GM12874 (cell line): ENCODE measurements around the gene ENO3.

ENCODE experiments used
- TF ChIP-seq, protein P1 (sequence below): IDR thresholded peaks from 2 replicates; pipeline ENCODE4 v1.5.1; 2011; ENCODE audit warnings: low read depth, mild to moderate bottlenecking, control low read depth, low read length, moderate library complexity; ENCODE audit not compliant: insufficient read depth

Gene ENO3

DNA sequence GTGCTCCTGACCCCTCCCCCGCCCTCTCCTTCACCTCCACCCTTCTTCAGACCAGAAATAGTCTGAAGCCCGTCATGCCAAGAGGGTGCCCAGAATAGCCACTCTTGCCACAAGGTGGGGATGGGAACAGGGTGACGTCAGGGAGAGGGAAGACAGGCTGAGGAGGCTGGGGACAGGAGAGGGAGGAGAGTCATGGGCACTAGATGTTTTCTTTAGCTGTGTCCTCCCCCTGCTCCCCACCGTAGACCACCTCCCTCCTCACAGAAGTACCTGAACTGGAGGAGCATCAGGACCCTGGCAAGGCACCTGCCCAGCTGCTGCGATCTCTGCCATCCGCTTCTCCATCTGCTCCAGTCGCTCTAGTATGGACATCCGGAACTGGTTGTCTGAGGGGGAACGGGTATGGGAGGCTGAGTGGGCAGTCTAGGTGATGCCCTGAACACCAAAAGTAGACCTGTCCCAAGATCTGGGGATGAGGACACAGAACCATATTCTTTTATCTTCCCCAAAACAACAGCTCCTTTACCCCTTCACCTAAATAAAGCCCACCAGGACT is 23.3 kb downstream of the ENO3 start:
- TF ChIP-seq, protein P1, sequence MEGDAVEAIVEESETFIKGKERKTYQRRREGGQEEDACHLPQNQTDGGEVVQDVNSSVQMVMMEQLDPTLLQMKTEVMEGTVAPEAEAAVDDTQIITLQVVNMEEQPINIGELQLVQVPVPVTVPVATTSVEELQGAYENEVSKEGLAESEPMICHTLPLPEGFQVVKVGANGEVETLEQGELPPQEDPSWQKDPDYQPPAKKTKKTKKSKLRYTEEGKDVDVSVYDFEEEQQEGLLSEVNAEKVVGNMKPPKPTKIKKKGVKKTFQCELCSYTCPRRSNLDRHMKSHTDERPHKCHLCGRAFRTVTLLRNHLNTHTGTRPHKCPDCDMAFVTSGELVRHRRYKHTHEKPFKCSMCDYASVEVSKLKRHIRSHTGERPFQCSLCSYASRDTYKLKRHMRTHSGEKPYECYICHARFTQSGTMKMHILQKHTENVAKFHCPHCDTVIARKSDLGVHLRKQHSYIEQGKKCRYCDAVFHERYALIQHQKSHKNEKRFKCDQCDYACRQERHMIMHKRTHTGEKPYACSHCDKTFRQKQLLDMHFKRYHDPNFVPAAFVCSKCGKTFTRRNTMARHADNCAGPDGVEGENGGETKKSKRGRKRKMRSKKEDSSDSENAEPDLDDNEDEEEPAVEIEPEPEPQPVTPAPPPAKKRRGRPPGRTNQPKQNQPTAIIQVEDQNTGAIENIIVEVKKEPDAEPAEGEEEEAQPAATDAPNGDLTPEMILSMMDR = no peak

DNA sequence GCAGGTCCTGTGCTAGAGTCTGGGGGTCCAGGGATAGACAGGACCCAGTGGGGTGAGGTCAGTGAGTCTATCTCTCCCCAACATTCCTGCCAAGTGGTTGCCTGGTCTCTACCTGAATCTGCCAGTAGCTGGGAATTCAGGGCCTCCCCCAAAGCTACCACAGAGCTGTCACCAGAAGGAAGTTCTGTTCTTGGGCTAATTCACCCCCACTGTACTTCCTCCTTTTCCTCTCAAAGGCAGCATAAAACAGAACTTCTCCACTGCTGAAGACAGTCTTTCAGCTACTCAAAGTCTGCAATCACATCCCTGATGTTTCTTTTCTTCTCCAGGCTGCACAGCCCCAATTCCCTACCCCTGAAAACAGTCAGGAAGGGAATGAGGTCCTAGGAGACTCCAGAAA is 27.8 kb downstream of the ENO3 start:
- TF ChIP-seq, protein P1 = no peak

DNA sequence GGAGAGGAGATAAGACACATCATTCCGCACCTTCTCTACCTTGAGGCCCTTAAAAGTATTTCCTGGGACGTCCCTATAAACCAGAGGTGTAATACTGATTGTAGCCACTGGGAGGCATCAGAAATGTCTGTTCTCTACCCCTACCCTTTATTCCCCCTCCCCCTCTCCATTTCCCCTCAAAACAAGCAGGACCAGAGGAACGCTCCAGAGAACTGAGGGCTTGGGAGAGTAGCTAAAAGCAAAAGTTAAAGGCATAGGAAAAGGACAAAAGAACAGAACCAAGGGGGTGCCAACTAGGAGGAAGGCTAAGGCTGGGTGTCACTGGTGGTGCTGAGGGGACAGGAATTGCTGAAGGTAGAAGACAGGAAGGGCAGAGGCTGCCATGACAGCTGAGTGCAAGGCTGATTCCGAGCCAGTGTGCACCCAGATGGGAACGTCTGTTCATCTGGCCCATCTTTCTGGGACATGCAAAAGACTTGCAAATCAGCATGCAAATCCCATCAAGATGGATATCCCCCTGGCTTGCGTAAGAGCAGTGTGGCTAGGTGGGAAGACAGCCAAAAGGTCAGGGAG is 29.8 kb downstream of the ENO3 start:
- TF ChIP-seq, protein P1 = peak; percentile 62; the same call in 1 of the 2 replicates

DNA sequence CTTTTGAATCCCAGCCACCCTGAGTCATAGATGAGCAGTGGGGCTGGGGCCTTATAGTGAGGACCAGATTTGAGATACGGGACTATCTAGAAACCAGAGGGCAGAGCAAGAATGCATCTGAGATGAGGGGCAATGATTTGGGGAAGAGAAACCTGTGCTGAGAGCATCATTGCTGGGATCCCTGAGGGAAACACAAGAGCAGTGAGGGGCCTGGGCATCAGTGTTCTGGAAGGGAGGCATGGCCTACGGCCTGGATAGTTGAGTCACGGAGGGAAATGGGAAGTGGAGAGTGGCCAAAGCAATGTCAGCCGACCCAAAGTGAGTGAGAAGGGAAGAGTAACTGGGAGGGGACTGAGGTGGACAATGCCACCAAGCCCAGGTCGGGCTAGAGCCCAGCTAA is 31.4 kb downstream of the ENO3 start:
- TF ChIP-seq, protein P1 = no peak

DNA sequence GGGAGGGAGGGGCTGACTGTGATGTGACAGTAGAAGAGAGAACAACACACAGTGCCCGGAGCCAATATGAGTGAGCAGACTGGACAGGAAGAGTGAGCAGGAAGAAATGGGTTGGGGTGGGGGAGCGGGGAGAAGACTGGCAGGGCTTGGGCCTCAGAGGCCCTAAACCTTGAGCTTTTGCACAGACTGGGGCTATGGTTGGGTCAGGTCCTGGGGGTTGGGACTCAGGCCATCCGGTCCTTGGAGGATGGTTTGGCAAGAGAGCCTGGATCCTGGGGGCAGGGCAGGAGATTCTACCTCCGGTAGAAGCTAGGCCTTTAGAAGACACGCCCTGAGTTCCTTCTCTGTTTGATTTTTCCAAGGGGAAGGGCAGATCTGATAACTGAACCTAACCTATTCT is 35.5 kb downstream of the ENO3 start:
- TF ChIP-seq, protein P1 = no peak

DNA sequence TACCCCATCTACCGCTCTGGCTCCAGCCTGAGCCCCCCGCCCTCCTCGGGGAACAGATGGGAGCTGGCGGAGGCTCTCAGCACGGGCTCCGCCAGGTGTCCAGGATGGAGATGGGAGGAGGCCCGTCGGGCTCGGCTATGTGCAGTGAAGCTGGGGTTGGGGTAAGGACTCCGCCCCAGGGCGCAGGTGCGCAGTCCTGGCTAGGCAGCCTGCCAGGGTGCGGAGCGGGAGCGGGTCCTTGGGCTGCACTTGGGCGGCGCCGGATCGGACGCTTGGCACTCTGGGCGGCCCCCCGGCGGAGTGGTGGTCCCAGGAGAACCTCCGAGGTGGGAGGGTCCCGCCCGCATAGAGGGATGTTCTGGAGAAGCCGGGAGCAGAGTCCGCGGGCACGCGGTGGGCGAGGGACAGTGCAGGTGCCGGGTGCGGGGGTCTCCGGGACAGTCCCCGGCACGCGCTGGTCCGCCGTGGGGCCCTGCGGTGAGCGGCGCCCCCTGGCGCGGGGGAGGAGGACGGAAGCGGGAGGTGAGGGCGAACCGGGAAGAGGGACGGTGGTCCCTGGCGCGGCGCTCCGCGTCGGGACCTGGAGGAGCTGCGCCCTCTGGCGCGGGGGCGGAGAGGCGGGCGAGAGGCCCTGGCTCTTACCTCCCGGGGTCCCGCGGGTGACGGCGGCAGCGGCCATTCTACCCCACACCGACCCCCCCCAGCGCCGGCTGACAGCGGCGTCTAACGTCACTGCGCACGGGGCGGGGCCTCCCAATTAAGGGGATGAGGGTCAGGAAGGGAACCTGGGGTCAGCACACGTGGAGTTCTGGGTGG is 36.2 kb downstream of the ENO3 start, which contains the start of gene CAMTA2:
Gene CAMTA2, minus strand, starts transcription at position 725 of the 816 bp plus-strand sequence. CDS start 1,453 bp downstream, outside the sequence.
- TF ChIP-seq, protein P1 = peak; percentile 87

DNA sequence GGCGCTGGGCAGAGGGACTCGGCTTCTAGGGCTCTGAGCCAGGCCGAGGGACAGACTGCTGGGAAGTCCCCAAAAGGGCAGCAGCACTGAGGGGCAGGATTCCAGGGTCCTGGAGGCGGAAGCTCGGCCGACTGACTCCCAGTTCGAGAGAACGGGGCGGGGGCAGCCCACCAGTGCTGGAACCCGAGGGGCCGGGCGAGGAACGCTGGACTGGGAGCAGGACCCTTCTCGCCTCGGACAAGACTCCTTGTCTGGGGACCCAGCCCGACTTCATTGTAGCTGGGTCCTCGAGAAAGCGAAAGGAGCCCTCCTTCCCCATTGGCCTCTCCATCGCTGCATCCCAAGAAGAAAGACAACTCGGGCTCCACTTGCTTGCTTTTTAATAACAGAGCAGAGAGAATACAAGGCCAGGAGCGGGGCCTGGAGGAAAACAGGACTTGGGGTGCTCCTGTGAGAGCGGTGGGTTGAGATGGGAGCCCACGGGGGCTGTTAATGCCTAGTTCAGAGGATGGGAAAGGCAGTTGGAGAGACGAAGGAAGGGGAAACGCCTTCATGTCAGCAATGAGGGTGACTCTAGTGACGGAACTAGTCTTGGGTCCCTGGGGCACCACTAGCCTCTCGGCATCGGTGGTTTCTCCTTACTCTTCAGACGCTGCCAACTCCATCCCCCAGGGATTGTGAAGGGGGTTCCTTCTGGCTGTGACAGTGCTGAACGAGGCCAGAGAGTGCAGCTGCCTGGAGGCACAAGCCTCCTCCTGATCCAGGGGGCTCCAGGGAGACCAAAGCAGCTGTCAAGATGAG is 37.0 kb downstream of the ENO3 start:
- TF ChIP-seq, protein P1 = no peak
